SK-N-MC (cell line): ENCODE data around the gene EIF3D.

ENCODE experiments used
- EZH2 ChIP-seq: fragments of 200-600 bp; sonication (generic); IDR thresholded peaks from one replicate; pipeline ENCODE4 v1.6.1; 2017; ENCODE audit warnings: antibody characterized with exemption
- POLR2AphosphoS5 ChIP-seq: IDR thresholded peaks from 2 replicates; pipeline ENCODE4 v1.6.1; 2012; ENCODE audit warnings: mild to moderate bottlenecking, low read depth, low read length, borderline replicate concordance

- TF ChIP-seq POLR2AphosphoS5 (no peak), EZH2 (no peak)
Observed at GRCh38 chr22:36507518-36508010, 21.4 kb downstream of the EIF3D start.
